ENCODE measurements around the gene CHMP2B. TPM values are rescaled to one million over a fixed set of nuclear protein-coding genes. Genes with fewer than 3 reads are reported as not detected.

The CHMP2B gene
- total and polyA plus RNA-seq, 9 of the 15 experiments (the other 6 are each of a cell fraction or from before 2014, with no cell fraction given) = 7.4 to 17.7 (median 10.6) TPM

DNA sequence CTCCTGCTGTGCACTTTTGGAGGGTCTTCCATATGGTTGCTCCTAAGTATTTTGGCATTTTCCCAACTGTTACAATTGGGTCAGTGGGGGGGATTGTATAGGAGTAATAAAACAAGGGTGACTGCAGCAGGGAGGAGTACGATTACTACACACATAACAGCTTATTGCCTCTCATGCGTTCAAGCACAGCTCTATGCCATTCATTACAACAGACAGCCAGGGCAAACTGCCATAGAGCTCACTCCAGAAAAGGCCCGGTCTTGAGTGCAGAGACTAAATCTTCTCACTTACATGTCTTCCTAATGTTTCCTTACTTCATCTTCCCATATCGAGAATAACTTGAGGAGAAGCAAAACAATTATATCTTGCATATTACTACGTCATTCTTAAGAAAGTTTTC is 1.4 kb upstream of the CHMP2B start (continued):
- TF ChIP-seq ZNF140 (CRISPR knock-in tag; IDR thresholded peaks at IDR 0.05) = no peak
- no peak for TF ChIP-seq ZNF121 (CRISPR knock-in tag; conservative IDR thresholded peaks at IDR 0.05)
- no peak for TF ChIP-seq GTF2A2 (tag; IDR thresholded peaks at IDR 0.05)

DNA sequence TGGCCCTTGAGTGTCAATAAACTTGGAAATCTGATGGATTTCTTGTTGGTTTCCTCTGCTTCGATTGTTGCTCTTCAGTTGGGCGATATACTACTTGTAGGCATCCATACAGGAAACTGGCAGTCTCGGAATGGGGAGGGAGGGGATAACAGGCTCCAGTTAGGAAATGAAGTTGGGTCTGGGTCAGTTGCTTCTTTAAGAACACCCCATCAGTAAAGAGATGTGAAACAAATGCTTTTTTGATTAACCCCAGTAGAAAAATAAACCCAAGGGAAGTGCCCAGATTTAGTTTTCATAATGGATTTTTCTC is 681 bp downstream of the CHMP2B start:
- peak overlapping the region; percentile 83 for H2AFZ ChIP-seq (ENCODE audit: low read depth, low read length)
- no peaks in the 10 kb centered on the region for H3K9me3 ChIP-seq (replicated peaks; ENCODE audit: control insufficient read depth, insufficient read depth, low read depth, low read length)
- 0% methylated on average over 3 of the region's 3 CpGs for WGBS (ENCODE audit: insufficient coverage, low coverage, missing lambda C conversion rate)
- H3K27me3 ChIP-seq (ENCODE audit: control insufficient read depth in 2 of 2, insufficient read depth in 2 of 2, low read length in 2 of 2) = no peaks in the 10 kb centered on the region
- peak overlapping the region; percentile 85 to 96 for H3K9ac ChIP-seq (ENCODE audit: insufficient read depth in 1 of 2, low read depth in 2 of 2, low read length in 2 of 2)
- POLR2A ChIA-PET = interaction anchor here (0.6 kb wide), 1 partner anchor 28 kb away, joined by 3 read pairs; no protein-coding TSS in a partner anchor
- H3K27ac ChIP-seq (ENCODE audit: extremely low read depth, low read depth, low read length) = peak overlapping the region; percentile 70; the same call in 1 of the 3 replicates
- no peak for FAIRE-seq
- ATAC-seq = peak; percentile 6
- intact Hi-C loops (cut with micrococcal nuclease) (no loop called here), in situ Hi-C loops (cut with MboI) (no loop called here)
- no peak for DNase-seq (ENCODE audit: extremely low read depth in 1 of 4, low spot score in 3 of 4)
- H4K20me1 ChIP-seq (replicated peaks; ENCODE audit: control insufficient read depth, insufficient read depth, low read length) = no peaks in the 10 kb centered on the region; the same call in 1 of the 2 replicates
- no TSS peak for BruUV-seq (replicated peaks)
- CTCF ChIA-PET (ENCODE audit: low intra/inter-chr PET ratio) = no interaction called here
- H3K36me3 ChIP-seq (ENCODE audit: control insufficient read depth, insufficient read depth, low read length) = no peaks in the 10 kb centered on the region; the same call in 2 of the 3 replicates
- peaks cover 22% of the 10 kb centered on the region for H3K79me2 ChIP-seq (ENCODE audit: control insufficient read depth, insufficient read depth, low read length)
- peak overlapping the region; percentile 85 for H3K4me3 ChIP-seq
- H3K4me1 ChIP-seq (replicated peaks in 1 of 2; ENCODE audit: control insufficient read depth in 2 of 2, insufficient read depth in 2 of 2, low read length in 2 of 2) = peaks cover 2 to 3% of the 10 kb centered on the region in 2 experiments; a peak in 3 of 5 replicates
- H3K4me2 ChIP-seq (ENCODE audit: insufficient read depth, low read length) = peak overlapping the region; percentile 89
- H3K9me1 ChIP-seq (ENCODE audit: control insufficient read depth, insufficient read depth, low read length) = no peaks in the 10 kb centered on the region
- TF ChIP-seq NCOR1 (IDR thresholded peaks at IDR 0.05) (no peak), ETS2 (tag; IDR thresholded peaks at IDR 0.05; ENCODE audit: borderline replicate concordance, poor library complexity, severe bottlenecking) (no peak), HDAC3 (IDR thresholded peaks at IDR 0.05; ENCODE audit: borderline replicate concordance, partially characterized antibody) (no peak), COPS2 (conservative IDR thresholded peaks at IDR 0.05) (no peak)
- TF ChIP-seq, protein P1, sequence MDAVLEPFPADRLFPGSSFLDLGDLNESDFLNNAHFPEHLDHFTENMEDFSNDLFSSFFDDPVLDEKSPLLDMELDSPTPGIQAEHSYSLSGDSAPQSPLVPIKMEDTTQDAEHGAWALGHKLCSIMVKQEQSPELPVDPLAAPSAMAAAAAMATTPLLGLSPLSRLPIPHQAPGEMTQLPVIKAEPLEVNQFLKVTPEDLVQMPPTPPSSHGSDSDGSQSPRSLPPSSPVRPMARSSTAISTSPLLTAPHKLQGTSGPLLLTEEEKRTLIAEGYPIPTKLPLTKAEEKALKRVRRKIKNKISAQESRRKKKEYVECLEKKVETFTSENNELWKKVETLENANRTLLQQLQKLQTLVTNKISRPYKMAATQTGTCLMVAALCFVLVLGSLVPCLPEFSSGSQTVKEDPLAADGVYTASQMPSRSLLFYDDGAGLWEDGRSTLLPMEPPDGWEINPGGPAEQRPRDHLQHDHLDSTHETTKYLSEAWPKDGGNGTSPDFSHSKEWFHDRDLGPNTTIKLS (IDR thresholded peaks at IDR 0.05; ENCODE audit: borderline replicate concordance, low read depth) = no peak
- TF ChIP-seq, protein P2, sequence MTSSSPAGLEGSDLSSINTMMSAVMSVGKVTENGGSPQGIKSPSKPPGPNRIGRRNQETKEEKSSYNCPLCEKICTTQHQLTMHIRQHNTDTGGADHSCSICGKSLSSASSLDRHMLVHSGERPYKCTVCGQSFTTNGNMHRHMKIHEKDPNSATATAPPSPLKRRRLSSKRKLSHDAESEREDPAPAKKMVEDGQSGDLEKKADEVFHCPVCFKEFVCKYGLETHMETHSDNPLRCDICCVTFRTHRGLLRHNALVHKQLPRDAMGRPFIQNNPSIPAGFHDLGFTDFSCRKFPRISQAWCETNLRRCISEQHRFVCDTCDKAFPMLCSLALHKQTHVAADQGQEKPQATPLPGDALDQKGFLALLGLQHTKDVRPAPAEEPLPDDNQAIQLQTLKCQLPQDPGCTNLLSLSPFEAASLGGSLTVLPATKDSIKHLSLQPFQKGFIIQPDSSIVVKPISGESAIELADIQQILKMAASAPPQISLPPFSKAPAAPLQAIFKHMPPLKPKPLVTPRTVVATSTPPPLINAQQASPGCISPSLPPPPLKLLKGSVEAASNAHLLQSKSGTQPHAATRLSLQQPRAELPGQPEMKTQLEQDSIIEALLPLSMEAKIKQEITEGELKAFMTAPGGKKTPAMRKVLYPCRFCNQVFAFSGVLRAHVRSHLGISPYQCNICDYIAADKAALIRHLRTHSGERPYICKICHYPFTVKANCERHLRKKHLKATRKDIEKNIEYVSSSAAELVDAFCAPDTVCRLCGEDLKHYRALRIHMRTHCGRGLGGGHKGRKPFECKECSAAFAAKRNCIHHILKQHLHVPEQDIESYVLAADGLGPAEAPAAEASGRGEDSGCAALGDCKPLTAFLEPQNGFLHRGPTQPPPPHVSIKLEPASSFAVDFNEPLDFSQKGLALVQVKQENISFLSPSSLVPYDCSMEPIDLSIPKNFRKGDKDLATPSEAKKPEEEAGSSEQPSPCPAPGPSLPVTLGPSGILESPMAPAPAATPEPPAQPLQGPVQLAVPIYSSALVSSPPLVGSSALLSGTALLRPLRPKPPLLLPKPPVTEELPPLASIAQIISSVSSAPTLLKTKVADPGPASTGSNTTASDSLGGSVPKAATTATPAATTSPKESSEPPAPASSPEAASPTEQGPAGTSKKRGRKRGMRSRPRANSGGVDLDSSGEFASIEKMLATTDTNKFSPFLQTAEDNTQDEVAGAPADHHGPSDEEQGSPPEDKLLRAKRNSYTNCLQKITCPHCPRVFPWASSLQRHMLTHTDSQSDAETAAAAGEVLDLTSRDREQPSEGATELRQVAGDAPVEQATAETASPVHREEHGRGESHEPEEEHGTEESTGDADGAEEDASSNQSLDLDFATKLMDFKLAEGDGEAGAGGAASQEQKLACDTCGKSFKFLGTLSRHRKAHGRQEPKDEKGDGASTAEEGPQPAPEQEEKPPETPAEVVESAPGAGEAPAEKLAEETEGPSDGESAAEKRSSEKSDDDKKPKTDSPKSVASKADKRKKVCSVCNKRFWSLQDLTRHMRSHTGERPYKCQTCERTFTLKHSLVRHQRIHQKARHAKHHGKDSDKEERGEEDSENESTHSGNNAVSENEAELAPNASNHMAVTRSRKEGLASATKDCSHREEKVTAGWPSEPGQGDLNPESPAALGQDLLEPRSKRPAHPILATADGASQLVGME (CRISPR knock-in tag; IDR thresholded peaks at IDR 0.05) = no peak

Data from K562 (cell line).